HepG2 (cell line): Measurements from ENCODE around the gene L3MBTL3. TPM values are rescaled to one million over a fixed set of nuclear protein-coding genes. Genes with fewer than 3 reads are reported as not detected.

Experiments
- E2F1 ChIP-seq: sonication (generic); formaldehyde crosslinking; IDR thresholded peaks from 2 replicates; pipeline ENCODE4 v1.5.0; 2020; ENCODE audit warnings: missing genetic modification reagents
- FOXM1 ChIP-seq: sonication (generic); formaldehyde crosslinking; IDR thresholded peaks from 2 replicates; pipeline ENCODE4 v1.5.0; 2020; ENCODE audit warnings: missing genetic modification reagents
- HNF1A ChIP-seq, 2 experiments: sonication (generic) in 1 of 2; formaldehyde crosslinking in 1 of 2; IDR thresholded peaks; 2 replicates each; pipeline versions ENCODE4 v1.4.0 to v1.6.1; 2016 to 2020; ENCODE audit warnings: borderline replicate concordance in 1 of 2, low read depth in 1 of 2, mild to moderate bottlenecking in 1 of 2, missing genetic modification reagents in 1 of 2
- KMT2B ChIP-seq: IDR thresholded peaks from 2 replicates; pipeline ENCODE4 v1.6.1; 2016; ENCODE audit warnings: missing genetic modification reagents, missing compliant biosample characterization
- RXRB ChIP-seq: IDR thresholded peaks from 2 replicates; pipeline ENCODE4 v1.6.1; 2016; ENCODE audit warnings: borderline replicate concordance, missing genetic modification reagents, missing compliant biosample characterization
- TFDP1 ChIP-seq: IDR thresholded peaks from 2 replicates; pipeline ENCODE4 v1.6.1; 2016; ENCODE audit warnings: missing compliant biosample characterization, missing genetic modification reagents, borderline replicate concordance
- XRCC5 ChIP-seq: fragments of 200-400 bp; formaldehyde crosslinking; optimal IDR thresholded peaks from 2 replicates; pipeline ENCODE3; 2017; ENCODE audit warnings: mild to moderate bottlenecking, low read length
- ZGPAT ChIP-seq: IDR thresholded peaks from 2 replicates; pipeline ENCODE4 v1.6.1; 2016; ENCODE audit warnings: mild to moderate bottlenecking
- ZNF225 ChIP-seq: sonication (generic); formaldehyde crosslinking; IDR thresholded peaks from 2 replicates; pipeline ENCODE4 v1.4.0; 2020; ENCODE audit warnings: mild to moderate bottlenecking, missing genetic modification reagents
- ZNF619 ChIP-seq: sonication (generic); formaldehyde crosslinking; IDR thresholded peaks from 2 replicates; pipeline ENCODE4 v1.4.0; 2020; ENCODE audit warnings: mild to moderate bottlenecking, missing genetic modification reagents
- ZNF687 ChIP-seq: sonication (generic); formaldehyde crosslinking; IDR thresholded peaks from 2 replicates; pipeline ENCODE4 v1.5.1; 2020; ENCODE audit warnings: mild to moderate bottlenecking, missing genetic modification reagents, moderate library complexity
- polyA plus RNA-seq, 8 experiments: library from polyadenylated mRNA; depleted of rRNA in 3 of 8; stranded (reverse) in 7 of 8; unstranded in 1 of 8; fragments of >200 nt; fragmentation: Illumina TruSeq in 4 of 8; extraction: Trizol in 4 of 8; gene quantifications; 2 replicates each; pipeline versions ENCODE4 v1.2.1 to v1.2.3, GENCODE V29; 2011 to 2016; ENCODE audit warnings: low read depth in 4 of 8, missing spikeins in 1 of 8, mixed read lengths in 1 of 8; ENCODE audit not compliant: insufficient read depth in 1 of 8
- total RNA-seq, 5 experiments: library from RNA; depleted of rRNA; stranded (reverse); fragments of >200 nt; fragmentation: Illumina TruSeq; extraction: Trizol; gene quantifications; 2 replicates each; pipeline ENCODE4 v1.2.3, GENCODE V29; 2016; ENCODE audit warnings: low read depth in 1 of 5

L3MBTL3 gene
- total and polyA plus RNA-seq, 2 of the 13 experiments (the other 11 are each of a cell fraction or from before 2014, with no cell fraction given): 1.5 to 2.5 TPM

- TF ChIP-seq HNF1A (IDR thresholded peaks at IDR 0.05; ENCODE audit: low read depth) (no peak), HNF1A (CRISPR knock-in tag; IDR thresholded peaks at IDR 0.05; ENCODE audit: borderline replicate concordance) (no peak), ZGPAT (no peak), TFDP1 (no peak), RXRB (CRISPR knock-in tag) (0 out of 2 replicates have a peak, but pooled peaks have one; percentile 42), KMT2B (CRISPR knock-in tag) (no peak), XRCC5 (no peak), ZNF619 (no peak), FOXM1 (CRISPR knock-in tag) (no peak), ZNF687 (CRISPR knock-in tag) (no peak), E2F1 (no peak), ZNF225 (CRISPR knock-in tag) (no peak)
Observed at GRCh38 chr6:130043344-130043743, 25.0 kb downstream of the L3MBTL3 start (continued).
